Posterior cingulate gyrus (tissue), 11 donors: ENCODE data around the gene USP53.
"Not testable (repeated sequence)": the region's sequence is repeated elsewhere in the genome, so short reads cannot be mapped to it uniquely, and the experiment has no call there.

Experiments
- DNase-seq, 10 donors: peaks; one replicate each; pipeline versions ENCODE4 v3.0.0 to v3.0.0-alpha.2; 2020 to 2021; ENCODE audit warnings: mixed read lengths in 3 of 10
- intact Hi-C: fragments of 100-400 bp; cut with DNase I; formaldehyde crosslinking; loops from one replicate; pipeline ENCODE4 v1.15.1; 2023

The USP53 gene

DNA sequence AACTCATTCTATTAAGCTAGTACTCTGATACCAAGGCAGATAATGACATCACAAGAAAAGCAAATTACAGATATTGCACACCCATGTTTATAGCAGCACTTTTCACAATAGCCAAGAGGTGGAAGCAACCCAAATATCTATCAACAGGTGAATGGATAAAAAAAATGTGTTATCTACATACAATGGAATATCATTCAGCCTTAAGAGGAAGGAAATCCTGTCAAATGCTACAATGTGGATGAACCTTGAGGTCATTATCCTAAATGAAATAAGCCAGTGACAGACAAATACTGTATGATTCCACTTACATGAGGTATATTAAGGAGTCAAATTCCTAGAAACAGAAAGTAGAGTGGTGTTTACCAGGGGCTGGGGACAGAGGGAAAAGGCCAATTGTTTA is 95.1 kb downstream of the USP53 start:
- intact Hi-C loops = no loop called here
- DNase-seq = no peak

- DNase-seq = no peak
- intact Hi-C loops = loop anchor here (5.0 to 10.0 kb wide), 2 partner anchors 314 to 746 kb away; partner anchors contain the start of gene PDE5A
Observed at GRCh38 chr4:119310826-119311225, 98.3 kb downstream of the USP53 start.

- intact Hi-C loops = loop anchor here (5.0 to 10.0 kb wide), 2 partner anchors 312 to 744 kb away; partner anchors contain the start of gene PDE5A
- no peak for DNase-seq
Observed at GRCh38 chr4:119313237-119313636, 100.7 kb downstream of the USP53 start.

DNA sequence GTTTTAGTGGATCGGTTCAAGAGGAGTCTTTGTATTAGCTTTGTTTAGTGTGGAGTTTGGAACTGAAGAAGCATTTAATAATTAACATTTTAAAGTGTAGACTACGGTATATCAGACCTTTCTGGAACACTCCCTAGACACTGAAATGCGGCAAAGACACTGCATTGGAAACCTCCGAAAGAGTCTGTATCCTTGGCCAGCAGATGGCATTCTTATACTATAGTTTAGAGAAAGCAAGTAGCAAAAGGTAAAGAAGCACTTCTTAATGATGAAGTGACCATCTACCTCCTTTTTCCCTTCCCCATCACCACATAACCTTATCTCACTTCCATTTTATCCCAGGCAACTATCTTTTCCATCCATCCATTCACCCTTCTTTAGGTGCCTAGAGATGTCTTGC is 101.8 kb downstream of the USP53 start:
- intact Hi-C loops = loop anchor here (5.0 to 10.0 kb wide), 2 partner anchors 310 to 743 kb away; partner anchors contain the start of gene PDE5A
- no peak for DNase-seq

DNA sequence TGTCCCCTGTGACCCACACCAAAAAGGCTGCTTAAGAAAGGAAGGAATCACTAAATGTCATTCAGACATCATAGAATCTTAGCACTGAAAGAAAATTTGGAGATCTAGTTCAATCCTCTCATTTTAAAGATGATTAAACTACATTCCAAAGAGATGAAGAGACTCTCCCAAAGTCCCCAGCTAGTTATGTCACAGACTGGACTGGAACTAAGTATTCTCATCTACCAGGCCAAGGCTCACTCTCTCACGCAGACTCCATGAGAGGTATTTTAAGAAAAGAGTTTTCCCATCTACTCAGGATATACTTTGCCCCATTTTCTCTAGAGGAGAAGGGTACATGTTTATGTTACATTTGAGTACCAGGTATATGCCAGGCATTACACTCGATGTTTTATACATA is 102.5 kb downstream of the USP53 start:
- intact Hi-C loops = loop anchor here (10.0 kb wide), 1 partner anchor 310 kb away; the partner anchor contains the start of gene PDE5A
- no peak for DNase-seq

GRCh38 chr4:119317990-119318389 is 105.5 kb downstream of the USP53 start:
- DNase-seq = no peak
- intact Hi-C loops = loop anchor here (10.0 kb wide), 1 partner anchor 307 kb away; the partner anchor contains the start of gene PDE5A

DNA sequence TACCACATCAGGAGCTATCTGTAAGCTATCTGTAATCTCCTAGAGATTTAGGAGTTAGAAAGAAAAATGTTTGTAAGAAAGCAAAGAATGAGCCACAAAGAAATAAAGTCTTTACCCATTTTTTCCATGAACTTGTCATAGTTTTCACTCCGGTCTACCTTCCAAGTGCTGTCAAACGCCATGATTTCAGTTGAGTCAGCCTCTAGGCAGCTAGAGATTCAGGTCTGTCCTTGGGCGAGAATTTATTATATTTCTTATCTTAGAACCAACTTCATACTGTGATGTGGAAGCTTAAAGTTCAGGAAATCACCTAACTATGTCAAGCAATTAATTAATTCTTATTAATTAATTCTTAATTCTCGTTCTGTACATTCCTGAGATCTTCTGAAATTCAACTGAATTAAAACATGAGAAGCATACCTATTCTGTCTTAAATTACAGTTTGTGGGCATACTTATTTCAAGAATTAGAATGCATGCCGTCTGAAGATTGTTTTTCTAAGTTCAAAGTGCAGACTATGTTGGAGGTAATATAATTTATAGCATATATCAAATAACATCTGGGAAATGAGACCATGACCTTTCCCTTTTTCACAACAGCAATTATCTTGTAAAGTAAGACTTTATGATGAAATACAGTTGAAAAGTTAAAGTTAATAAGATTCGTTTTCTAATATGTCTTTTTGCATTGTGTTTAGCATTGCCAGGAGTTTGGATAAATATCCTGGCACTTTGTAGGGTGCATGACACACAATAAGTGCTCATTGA is 109.6 kb downstream of the USP53 start, which contains the start of gene FABP2:
FABP2 (minus strand) TSS at position 218 of the 767 bp plus-strand sequence; CDS start at position 182, 36 bp downstream.
- DNase-seq = no peak
- intact Hi-C loops = no loop called here

DNA sequence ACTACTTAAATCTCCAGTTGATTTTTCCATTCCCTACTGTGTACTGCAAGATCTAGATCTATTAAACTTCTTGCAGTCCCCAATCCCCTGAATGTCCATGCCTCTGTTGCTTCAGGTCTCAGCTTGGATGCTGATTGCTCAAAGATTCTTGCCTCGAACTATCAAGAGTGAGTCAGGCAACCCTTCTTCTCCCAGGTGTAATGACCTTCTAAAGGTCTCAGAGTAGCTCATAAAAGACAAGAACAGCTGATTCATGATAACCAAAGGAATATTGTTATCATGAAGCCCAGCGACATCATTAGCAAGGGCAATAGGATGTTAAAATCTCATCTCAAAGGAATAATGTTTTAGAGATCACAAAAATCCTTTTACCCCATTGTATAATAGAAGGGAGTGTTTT is 116.2 kb downstream of the USP53 start:
- DNase-seq = no peak
- intact Hi-C loops = no loop called here

GRCh38 chr4:119329835-119330620 is 117.5 kb downstream of the USP53 start:
- intact Hi-C loops = no loop called here
- DNase-seq = no peak

GRCh38 chr4:119336332-119336979 is 123.9 kb downstream of the USP53 start:
- intact Hi-C loops, DNase-seq: not testable (repeated sequence)

DNA sequence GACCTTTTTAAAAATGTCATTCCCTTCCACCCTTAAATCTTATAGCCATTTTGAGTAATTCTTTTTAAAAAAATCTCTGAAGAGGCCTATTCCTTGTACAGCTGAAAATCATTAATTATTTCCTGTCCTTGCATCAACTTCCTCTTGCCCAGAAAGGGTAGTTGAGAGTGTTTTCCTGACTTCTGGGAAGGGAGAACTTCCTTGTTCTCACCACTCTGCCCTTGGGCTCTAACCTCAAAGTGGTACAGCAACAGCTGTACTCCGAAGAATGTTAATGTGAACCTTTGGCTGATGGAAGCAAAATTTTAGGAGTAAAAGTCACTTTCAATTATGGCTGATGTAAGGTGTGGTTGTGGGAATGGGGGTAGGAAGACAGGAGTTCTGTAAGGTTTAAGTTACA is 124.5 kb downstream of the USP53 start:
- DNase-seq = no peak

DNA sequence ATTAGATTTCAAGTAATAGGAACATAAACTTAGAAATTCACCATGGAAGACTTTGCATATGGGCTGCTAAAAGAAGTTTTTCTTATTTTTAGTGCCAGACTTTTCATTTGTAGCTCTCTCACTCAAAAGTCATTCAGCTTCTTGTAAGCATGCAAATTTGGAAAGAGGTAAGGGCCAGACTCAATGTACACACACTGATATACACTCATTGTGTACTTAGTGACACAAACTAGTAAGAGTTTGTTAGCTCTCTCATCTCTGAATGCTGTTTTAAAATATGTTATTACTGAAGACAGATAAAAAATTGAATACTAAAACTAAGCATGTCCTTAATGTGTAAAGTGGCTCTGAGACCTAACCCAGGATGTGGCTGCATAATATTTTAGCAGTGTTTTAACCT is 127.4 kb downstream of the USP53 start:
- intact Hi-C loops, DNase-seq: not testable (repeated sequence)

More for the DNA sequence above, 124.5 kb downstream of the USP53 start:
- intact Hi-C loops = no loop called here

DNA sequence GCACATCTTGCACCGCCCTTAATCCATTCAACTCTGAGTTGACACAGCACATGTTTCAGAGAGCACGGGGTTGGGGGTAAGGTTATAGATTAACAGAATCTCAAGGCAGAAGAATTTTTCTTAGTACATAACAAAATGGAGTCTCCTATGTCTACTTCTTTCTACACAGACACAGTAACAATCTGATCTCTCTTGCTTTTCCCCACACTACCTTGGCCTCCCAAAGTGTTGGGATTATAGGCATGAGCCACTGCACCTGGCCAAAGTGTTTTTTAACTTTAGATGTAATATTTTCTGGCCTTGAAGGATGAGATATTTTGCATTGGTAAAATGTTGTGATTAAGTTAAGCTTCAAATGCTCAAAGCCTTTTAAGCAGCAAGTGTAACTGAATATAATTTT is 130.8 kb downstream of the USP53 start:
- intact Hi-C loops = not testable (repeated sequence)

More for the DNA sequence above, 130.8 kb downstream of the USP53 start:
- DNase-seq = not testable (repeated sequence)
